ENCODE data around the gene GPC5.

DNA sequence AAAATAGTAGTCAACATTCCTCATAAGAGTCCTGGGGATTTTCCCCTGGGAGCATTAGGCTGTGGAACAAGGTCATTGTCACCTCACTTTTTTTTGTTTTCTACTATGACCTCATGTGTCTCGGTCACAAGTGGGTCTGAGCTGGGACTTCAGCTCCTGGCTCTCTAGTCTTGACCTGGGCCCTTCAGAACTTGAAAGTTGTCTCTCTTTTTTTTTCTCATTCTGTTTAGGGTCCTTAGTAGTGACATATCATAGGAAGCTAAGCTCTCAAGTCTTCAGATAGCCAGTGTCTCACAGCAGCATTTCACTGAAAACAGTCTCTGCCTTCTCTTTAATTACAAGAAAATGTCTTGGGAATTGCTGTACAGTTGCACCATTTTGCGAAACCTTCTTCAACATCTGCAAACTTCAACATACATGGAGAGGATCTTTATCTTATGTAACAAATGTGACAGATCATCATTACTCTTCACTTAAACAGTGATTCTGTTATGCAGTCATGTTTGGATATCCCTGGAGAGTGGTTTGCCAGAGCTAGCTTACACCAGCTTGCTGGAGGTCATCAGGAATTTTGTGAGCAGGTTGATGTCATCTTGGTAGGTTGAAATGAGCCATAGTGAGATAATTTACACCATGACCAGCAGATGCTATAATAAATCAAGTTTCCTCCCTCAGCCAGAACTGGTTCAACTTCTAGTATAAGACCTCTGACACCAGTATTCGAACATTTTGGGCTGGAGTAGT lies 131.5 kb downstream of the GPC5 start:
- TF ChIP-seq, protein P1, sequence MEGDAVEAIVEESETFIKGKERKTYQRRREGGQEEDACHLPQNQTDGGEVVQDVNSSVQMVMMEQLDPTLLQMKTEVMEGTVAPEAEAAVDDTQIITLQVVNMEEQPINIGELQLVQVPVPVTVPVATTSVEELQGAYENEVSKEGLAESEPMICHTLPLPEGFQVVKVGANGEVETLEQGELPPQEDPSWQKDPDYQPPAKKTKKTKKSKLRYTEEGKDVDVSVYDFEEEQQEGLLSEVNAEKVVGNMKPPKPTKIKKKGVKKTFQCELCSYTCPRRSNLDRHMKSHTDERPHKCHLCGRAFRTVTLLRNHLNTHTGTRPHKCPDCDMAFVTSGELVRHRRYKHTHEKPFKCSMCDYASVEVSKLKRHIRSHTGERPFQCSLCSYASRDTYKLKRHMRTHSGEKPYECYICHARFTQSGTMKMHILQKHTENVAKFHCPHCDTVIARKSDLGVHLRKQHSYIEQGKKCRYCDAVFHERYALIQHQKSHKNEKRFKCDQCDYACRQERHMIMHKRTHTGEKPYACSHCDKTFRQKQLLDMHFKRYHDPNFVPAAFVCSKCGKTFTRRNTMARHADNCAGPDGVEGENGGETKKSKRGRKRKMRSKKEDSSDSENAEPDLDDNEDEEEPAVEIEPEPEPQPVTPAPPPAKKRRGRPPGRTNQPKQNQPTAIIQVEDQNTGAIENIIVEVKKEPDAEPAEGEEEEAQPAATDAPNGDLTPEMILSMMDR (IDR thresholded peaks at IDR 0.05; ENCODE audit: control extremely low read depth in 1 of 3, insufficient read depth in 1 of 3, low read depth in 1 of 3, low read length in 3 of 3) = no peak
- TF ChIP-seq GTF2F1 (IDR thresholded peaks at IDR 0.05; ENCODE audit: borderline replicate concordance, low read depth, low read length) (no peak), JUND (IDR thresholded peaks at IDR 0.05; ENCODE audit: low read length) (no peak), CREB1 (IDR thresholded peaks at IDR 0.05) (no peak), YY1 (IDR thresholded peaks at IDR 0.05; ENCODE audit: low read depth, low read length) (no peak), POLR2AphosphoS5 (IDR thresholded peaks at IDR 0.05; ENCODE audit: low read depth, low read length) (no peak), ZNF274 (IDR thresholded peaks at IDR 0.05; ENCODE audit: borderline replicate concordance, extremely low read depth, low read length) (no peak), RXRA (IDR thresholded peaks at IDR 0.05; ENCODE audit: insufficient read depth, low read depth, low read length) (no peak), KDM4A (IDR thresholded peaks at IDR 0.05; ENCODE audit: low read depth, low read length, severe bottlenecking) (no peak), SP1 (IDR thresholded peaks at IDR 0.05; ENCODE audit: low read depth, low read length) (no peak)
- TF ChIP-seq, protein P2, sequence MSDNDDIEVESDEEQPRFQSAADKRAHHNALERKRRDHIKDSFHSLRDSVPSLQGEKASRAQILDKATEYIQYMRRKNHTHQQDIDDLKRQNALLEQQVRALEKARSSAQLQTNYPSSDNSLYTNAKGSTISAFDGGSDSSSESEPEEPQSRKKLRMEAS (IDR thresholded peaks at IDR 0.05) = no peak

All from H1 (cell line).